ENCODE measurements around the gene FOXO4. TPM values are rescaled to one million over a fixed set of nuclear protein-coding genes. Genes with fewer than 3 reads are reported as not detected.
A peak's percentile ranks its signal among the peaks of the same experiment; 100 is the strongest.

Gene FOXO4
- total and polyA plus RNA-seq, 9 donors: 16.7 to 70.2 (median 35.2) TPM

DNA sequence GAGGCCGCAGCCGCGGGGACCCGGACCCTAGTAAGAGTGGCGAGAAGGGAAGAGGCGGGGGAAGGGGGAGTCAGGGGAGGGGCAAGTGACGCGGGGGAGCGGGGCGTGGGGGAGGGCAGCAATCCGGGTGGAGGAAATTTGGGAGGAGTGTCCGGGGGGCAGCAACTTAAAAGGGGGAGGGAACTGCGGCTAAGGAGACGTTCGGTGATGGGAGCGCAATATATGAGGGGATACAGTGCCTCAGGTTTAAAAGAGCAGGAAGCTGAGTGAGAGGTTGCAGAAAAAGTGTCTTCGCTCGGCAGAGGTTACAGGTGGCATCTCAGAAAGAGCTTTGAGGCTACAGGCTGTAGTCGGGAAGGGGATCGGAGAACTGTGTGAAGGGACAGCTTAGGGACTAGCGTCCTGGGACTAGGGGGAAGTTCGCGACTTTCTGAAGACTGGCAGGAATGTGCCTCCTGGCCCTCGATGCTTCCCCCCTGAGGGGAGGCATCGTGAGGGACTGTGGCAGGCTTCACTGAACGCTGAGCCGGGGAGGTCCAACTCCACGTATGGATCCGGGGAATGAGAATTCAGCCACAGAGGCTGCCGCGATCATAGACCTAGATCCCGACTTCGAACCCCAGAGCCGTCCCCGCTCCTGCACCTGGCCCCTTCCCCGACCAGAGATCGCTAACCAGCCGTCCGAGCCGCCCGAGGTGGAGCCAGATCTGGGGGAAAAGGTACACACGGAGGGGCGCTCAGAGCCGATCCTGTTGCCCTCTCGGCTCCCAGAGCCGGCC lies 519 bp downstream of the FOXO4 start:
- WGBS, 3 donors: 17 to 21% (median 18%) methylated on average over 42 to 46 of the region's 46 CpGs
- intact Hi-C loops (cut with DNase I): no loop called here
- TF ChIP-seq POLR2A (IDR thresholded peaks at IDR 0.05): peak; percentile 24
- TF ChIP-seq, protein P1, sequence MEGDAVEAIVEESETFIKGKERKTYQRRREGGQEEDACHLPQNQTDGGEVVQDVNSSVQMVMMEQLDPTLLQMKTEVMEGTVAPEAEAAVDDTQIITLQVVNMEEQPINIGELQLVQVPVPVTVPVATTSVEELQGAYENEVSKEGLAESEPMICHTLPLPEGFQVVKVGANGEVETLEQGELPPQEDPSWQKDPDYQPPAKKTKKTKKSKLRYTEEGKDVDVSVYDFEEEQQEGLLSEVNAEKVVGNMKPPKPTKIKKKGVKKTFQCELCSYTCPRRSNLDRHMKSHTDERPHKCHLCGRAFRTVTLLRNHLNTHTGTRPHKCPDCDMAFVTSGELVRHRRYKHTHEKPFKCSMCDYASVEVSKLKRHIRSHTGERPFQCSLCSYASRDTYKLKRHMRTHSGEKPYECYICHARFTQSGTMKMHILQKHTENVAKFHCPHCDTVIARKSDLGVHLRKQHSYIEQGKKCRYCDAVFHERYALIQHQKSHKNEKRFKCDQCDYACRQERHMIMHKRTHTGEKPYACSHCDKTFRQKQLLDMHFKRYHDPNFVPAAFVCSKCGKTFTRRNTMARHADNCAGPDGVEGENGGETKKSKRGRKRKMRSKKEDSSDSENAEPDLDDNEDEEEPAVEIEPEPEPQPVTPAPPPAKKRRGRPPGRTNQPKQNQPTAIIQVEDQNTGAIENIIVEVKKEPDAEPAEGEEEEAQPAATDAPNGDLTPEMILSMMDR (IDR thresholded peaks at IDR 0.05): no peak
- no peak for TF ChIP-seq EP300 (IDR thresholded peaks at IDR 0.05)
- no peaks in the 10 kb centered on the region for H3K36me3 ChIP-seq
- peak overlapping the region; percentile 56 for H3K4me3 ChIP-seq
- peaks cover 4% of the 10 kb centered on the region for H3K4me1 ChIP-seq (ENCODE audit: insufficient read depth)
- no peaks in the 10 kb centered on the region for H3K27me3 ChIP-seq
- peak in 2 of 5 donors; percentile 44 to 48 for DNase-seq
- peak overlapping the region; percentile 46 to 84 for H3K27ac ChIP-seq
- no peaks in the 10 kb centered on the region for H3K9me3 ChIP-seq

DNA sequence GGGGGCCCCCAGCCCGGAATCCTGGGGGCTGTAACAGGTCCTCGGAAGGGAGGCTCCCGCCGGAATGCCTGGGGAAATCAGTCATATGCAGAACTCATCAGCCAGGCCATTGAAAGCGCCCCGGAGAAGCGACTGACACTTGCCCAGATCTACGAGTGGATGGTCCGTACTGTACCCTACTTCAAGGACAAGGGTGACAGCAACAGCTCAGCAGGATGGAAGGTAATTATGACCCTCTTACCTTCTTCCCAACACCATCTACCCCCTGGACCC lies 1.0 kb downstream of the FOXO4 start:
- TF ChIP-seq EP300 (IDR thresholded peaks at IDR 0.05) (no peak), POLR2A (IDR thresholded peaks at IDR 0.05) (no peak)
- TF ChIP-seq, protein P1 (IDR thresholded peaks at IDR 0.05): no peak
- DNase-seq: no peak
- no peaks in the 10 kb centered on the region for H3K36me3 ChIP-seq
- no peaks in the 10 kb centered on the region for H3K27me3 ChIP-seq
- 27 to 39% (median 33%) methylated on average over 9 of the region's 9 CpGs for WGBS, 3 donors
- H3K4me3 ChIP-seq: peak overlapping the region; percentile 56
- intact Hi-C loops (cut with DNase I): no loop called here
- peaks cover 4% of the 10 kb centered on the region for H3K4me1 ChIP-seq (ENCODE audit: insufficient read depth)
- H3K27ac ChIP-seq: peak overlapping the region; percentile 46 to 84
- H3K9me3 ChIP-seq: no peaks in the 10 kb centered on the region

DNA sequence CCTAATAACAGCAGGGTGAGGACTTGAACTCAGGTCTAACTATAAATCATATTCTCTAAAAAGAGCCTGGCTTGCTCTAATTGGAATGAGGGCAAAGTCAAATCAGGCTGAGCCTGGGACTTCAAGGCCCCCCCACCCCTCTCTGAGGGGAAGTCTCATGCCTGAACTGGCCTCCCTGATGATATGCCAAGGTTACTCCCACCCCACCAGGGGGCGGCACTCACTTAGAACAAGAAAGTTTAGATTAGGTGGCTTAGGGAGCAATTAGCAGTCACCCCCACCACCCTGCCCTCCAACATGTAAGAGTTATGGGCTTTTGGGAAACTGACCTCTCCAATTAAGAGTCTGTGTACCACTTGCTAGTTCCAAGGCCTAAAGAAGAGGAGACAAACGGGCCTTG lies 2.7 kb downstream of the FOXO4 start:
- Histone ChIP-seq H3K9me3 (no peaks in the 10 kb centered on the region), H3K4me1 (ENCODE audit: insufficient read depth) (peaks cover 4% of the 10 kb centered on the region), H3K4me3 (no peak overlapping the region), H3K27ac (no peak overlapping the region), H3K27me3 (no peaks in the 10 kb centered on the region), H3K36me3 (no peaks in the 10 kb centered on the region)
- TF ChIP-seq, protein P1 (IDR thresholded peaks at IDR 0.05): peak in 2 of 3 donors; percentile 30 to 39
- TF ChIP-seq EP300 (IDR thresholded peaks at IDR 0.05): no peak
- DNase-seq: peak; percentile 47 to 73 (median 58)
- intact Hi-C loops (cut with DNase I): no loop called here
- WGBS, 3 donors: 16 to 21% (median 18%) methylated on average over 2 of the region's 2 CpGs

DNA sequence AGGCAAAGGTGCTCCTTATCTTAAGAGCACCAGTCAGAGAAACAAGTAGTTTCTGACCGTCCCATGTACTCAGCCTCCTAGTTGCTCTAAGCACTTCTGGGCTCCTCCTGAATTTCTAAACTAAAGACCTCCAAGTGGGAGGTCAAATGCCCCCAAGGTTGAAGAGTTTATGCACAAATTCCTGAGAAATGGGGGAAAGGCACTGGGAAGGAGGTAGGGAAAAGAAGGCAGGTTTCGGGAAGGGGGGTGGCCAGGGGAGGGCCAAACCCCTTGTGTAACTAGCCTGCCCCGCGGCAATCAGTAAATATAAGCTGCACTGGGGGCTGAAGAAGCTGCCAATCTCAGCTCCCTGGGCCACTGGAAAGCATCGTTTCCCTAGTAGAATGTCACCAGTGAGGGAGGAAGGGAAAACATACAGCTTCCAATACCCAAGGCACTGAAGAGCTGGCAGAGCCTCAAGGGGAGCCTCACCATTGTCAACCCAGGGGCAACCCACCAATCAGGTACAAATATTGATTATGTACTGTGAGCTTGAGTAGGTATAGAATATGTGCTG lies 3.4 kb downstream of the FOXO4 start:
- Histone ChIP-seq H3K9me3 (no peaks in the 10 kb centered on the region), H3K4me1 (ENCODE audit: insufficient read depth) (peaks cover 4% of the 10 kb centered on the region), H3K36me3 (no peaks in the 10 kb centered on the region), H3K27me3 (no peaks in the 10 kb centered on the region), H3K4me3 (no peak overlapping the region), H3K27ac (no peak overlapping the region)
- TF ChIP-seq EP300 (IDR thresholded peaks at IDR 0.05) (no peak), POLR2A (IDR thresholded peaks at IDR 0.05) (no peak)
- TF ChIP-seq, protein P1 (IDR thresholded peaks at IDR 0.05): no peak
- intact Hi-C loops (cut with DNase I): no loop called here
- WGBS, 3 donors: 37 to 60% (median 53%) methylated on average over 5 of the region's 5 CpGs
- no peak for DNase-seq

Data from ovary (tissue), 9 donors.